SU-DHL-6 (cell line): Measurements from ENCODE around the gene GIMAP5.

Experiments
- EZH2phosphoT487 ChIP-seq: fragments of 200-600 bp; sonication (generic), shearing (Covaris generic); conservative IDR thresholded peaks from 2 replicates; pipeline ENCODE4 v1.6.1; 2018; ENCODE audit warnings: mild to moderate bottlenecking, antibody characterized with exemption, low read length, moderate library complexity, mixed read lengths
- TF ChIP-seq, protein P1 (sequence below): fragments of 200-600 bp; sonication (generic); IDR thresholded peaks from one replicate; pipeline ENCODE4 v1.5.1; 2017; ENCODE audit warnings: antibody characterized with exemption, mild to moderate bottlenecking, low read length, moderate library complexity; ENCODE audit not compliant: insufficient read depth, poor library complexity, severe bottlenecking

DNA sequence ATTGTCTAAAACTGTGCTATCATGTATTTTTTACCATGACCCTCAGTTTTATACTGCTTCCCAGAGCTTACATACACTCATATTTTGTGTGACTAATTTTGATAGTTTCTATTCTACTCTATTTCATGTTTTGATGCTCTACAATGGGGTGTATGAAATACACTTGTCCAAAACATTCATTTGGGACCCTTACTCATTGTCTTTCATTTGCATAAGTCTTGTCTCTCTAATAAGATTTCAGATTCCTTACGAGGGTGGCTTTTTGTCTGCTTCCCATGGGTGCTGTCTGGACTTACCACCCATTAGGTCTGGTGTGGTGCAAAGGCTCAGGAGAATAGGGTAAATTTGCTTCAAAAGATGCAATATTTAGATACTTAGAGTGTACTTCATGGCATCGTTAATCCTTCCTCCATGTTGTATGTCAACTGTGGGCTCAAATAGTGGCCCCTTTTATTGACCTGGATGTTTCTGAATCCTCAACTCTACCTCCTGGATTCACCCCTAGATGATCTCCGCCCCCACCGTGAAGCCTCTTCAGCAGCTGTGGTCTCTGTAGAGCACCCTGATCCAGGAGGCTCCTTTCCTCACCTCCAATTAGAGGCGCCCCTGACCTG lies 3.6 kb upstream of the GIMAP5 start:
- TF ChIP-seq, protein P1, sequence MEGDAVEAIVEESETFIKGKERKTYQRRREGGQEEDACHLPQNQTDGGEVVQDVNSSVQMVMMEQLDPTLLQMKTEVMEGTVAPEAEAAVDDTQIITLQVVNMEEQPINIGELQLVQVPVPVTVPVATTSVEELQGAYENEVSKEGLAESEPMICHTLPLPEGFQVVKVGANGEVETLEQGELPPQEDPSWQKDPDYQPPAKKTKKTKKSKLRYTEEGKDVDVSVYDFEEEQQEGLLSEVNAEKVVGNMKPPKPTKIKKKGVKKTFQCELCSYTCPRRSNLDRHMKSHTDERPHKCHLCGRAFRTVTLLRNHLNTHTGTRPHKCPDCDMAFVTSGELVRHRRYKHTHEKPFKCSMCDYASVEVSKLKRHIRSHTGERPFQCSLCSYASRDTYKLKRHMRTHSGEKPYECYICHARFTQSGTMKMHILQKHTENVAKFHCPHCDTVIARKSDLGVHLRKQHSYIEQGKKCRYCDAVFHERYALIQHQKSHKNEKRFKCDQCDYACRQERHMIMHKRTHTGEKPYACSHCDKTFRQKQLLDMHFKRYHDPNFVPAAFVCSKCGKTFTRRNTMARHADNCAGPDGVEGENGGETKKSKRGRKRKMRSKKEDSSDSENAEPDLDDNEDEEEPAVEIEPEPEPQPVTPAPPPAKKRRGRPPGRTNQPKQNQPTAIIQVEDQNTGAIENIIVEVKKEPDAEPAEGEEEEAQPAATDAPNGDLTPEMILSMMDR = no peak
- no peak for TF ChIP-seq EZH2phosphoT487
